Fibroblast of mammary gland (primary cell): ENCODE measurements around the gene PSME1.
A peak's percentile ranks its signal among the peaks of the same experiment; 100 is the strongest.

Source experiments
- DNase-seq: peaks from one replicate; pipeline ENCODE4 v3.0.0-alpha.2; 2010; ENCODE audit warnings: low read depth
- H3K4me3 ChIP-seq: 2 replicates; pipeline ENCODE4 v1.5.1; 2011; ENCODE audit warnings: low read depth, mild to moderate bottlenecking, low read length, moderate library complexity; ENCODE audit not compliant: control insufficient read depth
- TF ChIP-seq, protein P1 (sequence below): conservative IDR thresholded peaks from 2 replicates; pipeline ENCODE4 v1.5.1; 2011; ENCODE audit warnings: low read depth, low read length, inconsistent platforms; ENCODE audit not compliant: control insufficient read depth, insufficient read depth

The PSME1 gene

DNA sequence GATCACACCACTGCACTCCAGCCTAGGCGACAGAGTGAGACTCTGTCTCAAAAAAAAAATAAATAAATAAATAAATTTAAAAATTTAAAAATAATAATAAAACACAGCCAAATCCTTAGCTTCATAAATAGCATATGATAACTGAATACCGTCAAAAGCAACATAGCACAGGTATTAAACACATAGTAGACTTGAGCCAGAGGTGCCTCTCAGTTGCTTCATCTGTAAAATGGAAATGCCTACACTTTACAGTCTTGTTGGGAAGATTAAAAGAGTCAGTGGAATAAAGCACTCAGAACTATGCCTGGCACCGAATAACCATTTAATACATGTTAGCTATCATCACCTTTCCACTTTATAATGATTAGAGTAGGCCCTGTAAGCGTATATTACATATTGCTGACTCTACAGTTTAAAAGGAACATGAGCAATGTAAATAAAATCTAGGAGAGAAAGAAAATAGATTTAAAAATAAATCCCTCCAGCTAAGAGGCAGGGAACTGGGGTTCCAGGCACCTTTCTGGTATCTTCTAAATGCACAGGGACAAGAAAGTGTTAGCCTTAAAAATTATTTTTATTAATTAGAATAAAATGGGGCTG lies 29.2 kb upstream of the PSME1 start:
- TF ChIP-seq, protein P1, sequence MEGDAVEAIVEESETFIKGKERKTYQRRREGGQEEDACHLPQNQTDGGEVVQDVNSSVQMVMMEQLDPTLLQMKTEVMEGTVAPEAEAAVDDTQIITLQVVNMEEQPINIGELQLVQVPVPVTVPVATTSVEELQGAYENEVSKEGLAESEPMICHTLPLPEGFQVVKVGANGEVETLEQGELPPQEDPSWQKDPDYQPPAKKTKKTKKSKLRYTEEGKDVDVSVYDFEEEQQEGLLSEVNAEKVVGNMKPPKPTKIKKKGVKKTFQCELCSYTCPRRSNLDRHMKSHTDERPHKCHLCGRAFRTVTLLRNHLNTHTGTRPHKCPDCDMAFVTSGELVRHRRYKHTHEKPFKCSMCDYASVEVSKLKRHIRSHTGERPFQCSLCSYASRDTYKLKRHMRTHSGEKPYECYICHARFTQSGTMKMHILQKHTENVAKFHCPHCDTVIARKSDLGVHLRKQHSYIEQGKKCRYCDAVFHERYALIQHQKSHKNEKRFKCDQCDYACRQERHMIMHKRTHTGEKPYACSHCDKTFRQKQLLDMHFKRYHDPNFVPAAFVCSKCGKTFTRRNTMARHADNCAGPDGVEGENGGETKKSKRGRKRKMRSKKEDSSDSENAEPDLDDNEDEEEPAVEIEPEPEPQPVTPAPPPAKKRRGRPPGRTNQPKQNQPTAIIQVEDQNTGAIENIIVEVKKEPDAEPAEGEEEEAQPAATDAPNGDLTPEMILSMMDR = no peak
- no peak overlapping the region for H3K4me3 ChIP-seq
- no peak for DNase-seq

- DNase-seq = no peak
- TF ChIP-seq, protein P1 = no peak
- no peak overlapping the region for H3K4me3 ChIP-seq
Measured at GRCh38 chr14:24108336-24108874, 27.6 kb upstream of the PSME1 start.

DNA sequence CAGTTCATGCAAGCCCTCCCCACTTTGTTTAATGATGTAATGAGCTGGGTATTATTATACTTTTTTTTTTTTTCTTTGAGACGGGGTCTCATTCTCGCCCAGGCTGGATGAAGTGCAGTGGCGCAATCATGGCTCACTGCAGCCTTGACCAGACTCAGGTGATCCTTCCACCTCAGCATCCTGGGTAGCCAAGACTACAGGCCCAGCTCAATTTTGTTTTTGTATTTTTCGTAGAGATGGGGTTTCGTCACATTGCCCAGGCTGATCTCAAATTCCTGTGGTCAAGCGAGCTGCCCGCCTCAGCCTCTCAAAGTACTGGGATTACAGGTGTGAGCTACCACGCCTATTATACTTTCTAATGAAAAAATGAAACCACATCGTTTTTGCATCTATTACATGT lies 25.9 kb upstream of the PSME1 start:
- no peak overlapping the region for H3K4me3 ChIP-seq
- DNase-seq = no peak
- TF ChIP-seq, protein P1 = no peak

GRCh38 chr14:24110523-24110922 lies 25.5 kb upstream of the PSME1 start:
- DNase-seq = no peak
- TF ChIP-seq, protein P1 = no peak

DNA sequence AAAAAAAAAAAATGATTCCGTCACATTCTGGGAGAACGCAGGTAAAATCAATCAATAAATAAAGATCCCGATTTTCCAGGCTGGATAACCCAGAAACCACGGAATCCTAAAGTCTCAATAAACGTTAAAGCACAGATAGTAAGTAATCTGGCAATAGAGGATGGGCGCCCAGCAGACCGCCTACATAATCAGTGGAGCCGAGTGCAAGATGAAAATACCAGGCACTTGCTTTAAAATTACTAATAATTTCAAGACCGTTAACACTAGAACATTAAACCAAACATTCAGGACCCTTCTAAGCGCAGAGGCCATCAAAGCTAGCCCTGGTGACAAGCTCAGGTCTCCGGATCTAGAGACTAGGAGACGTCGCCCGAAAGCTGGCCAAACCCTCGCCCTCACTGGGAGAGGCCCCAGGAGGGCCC lies 22.6 kb upstream of the PSME1 start:
- no peak for DNase-seq
- TF ChIP-seq, protein P1 = no peak
- peak overlapping the region; percentile 89 for H3K4me3 ChIP-seq

More at GRCh38 chr14:24110523-24110922, 25.5 kb upstream of the PSME1 start:
- no peak overlapping the region for H3K4me3 ChIP-seq

GRCh38 chr14:24113801-24114531 lies 22.0 kb upstream of the PSME1 start:
- peak overlapping the region; percentile 89 for H3K4me3 ChIP-seq

More at GRCh38 chr14:24113801-24114531, 22.0 kb upstream of the PSME1 start:
- TF ChIP-seq, protein P1 = no peak
- peak; percentile 87 for DNase-seq
